Measurements from ENCODE around the gene RFNG. TPM values are rescaled to one million over a fixed set of nuclear protein-coding genes. Genes with fewer than 3 reads are reported as not detected.

The RFNG gene
- total and polyA plus RNA-seq, 2 of the 13 experiments (the other 11 are each of a cell fraction or from before 2014, with no cell fraction given): 61.4 to 64.0 TPM

- TF ChIP-seq PRDM15 (CRISPR knock-in tag; IDR thresholded peaks at IDR 0.05) (no peak), ZNF790 (CRISPR knock-in tag; IDR thresholded peaks at IDR 0.05; ENCODE audit: borderline replicate concordance) (0 out of 2 replicates have a peak, but pooled peaks have one; percentile 36), ZNF446 (CRISPR knock-in tag; IDR thresholded peaks at IDR 0.05) (no peak; the same call in 1 of the 2 replicates), ZNF180 (CRISPR knock-in tag; IDR thresholded peaks at IDR 0.05; ENCODE audit: borderline replicate concordance, low read depth) (peak; percentile 81; the same call in 1 of the 2 replicates), PHB2 (IDR thresholded peaks at IDR 0.05; ENCODE audit: partially characterized antibody) (no peak), ZNF678 (CRISPR knock-in tag; IDR thresholded peaks at IDR 0.05) (no peak), ZNF510 (CRISPR knock-in tag; IDR thresholded peaks at IDR 0.05; ENCODE audit: low read depth) (no peak), ZNF367 (CRISPR knock-in tag; IDR thresholded peaks at IDR 0.05; ENCODE audit: borderline replicate concordance) (peak; percentile 55; the same call in 1 of the 2 replicates), ZBTB4 (CRISPR knock-in tag; IDR thresholded peaks at IDR 0.05; ENCODE audit: borderline replicate concordance) (no peak), RBAK (CRISPR knock-in tag; IDR thresholded peaks at IDR 0.05) (no peak), NR2F6 (IDR thresholded peaks at IDR 0.05) (no peak), NR2F6 (CRISPR knock-in tag; IDR thresholded peaks at IDR 0.05) (no peak), SMC3 (IDR thresholded peaks at IDR 0.05; ENCODE audit: low read length) (no peak), JUNB (CRISPR knock-in tag; IDR thresholded peaks at IDR 0.05; ENCODE audit: borderline replicate concordance) (no peak), ZBTB43 (CRISPR knock-in tag; conservative IDR thresholded peaks at IDR 0.05) (no peak), ZFP1 (CRISPR knock-in tag; IDR thresholded peaks at IDR 0.05) (no peak), ZNF263 (CRISPR knock-in tag; IDR thresholded peaks at IDR 0.05) (no peak; the same call in 1 of the 2 replicates)
- TF ChIP-seq, protein P1, sequence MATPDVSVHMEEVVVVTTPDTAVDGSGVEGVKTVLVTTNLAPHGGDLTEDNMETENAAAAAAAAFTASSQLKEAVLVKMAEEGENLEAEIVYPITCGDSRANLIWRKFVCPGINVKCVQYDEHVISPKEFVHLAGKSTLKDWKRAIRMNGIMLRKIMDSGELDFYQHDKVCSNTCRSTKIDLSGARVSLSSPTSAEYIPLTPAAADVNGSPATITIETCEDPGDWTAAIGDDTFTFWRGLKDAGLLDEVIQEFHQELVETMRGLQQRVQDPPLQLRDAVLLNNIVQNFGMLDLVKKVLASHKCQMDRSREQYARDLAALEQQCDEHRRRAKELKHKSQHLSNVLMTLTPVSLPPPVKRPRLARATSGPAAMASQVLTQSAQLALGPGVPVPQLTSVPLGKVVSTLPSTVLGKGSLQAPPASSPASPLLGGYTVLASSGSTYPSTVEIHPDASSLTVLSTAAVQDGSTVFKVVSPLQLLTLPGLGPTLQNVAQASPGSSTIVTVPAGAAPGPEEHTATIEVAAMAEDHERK (CRISPR knock-in tag; IDR thresholded peaks at IDR 0.05; ENCODE audit: low read depth): no peak
- TF ChIP-seq, protein P2, sequence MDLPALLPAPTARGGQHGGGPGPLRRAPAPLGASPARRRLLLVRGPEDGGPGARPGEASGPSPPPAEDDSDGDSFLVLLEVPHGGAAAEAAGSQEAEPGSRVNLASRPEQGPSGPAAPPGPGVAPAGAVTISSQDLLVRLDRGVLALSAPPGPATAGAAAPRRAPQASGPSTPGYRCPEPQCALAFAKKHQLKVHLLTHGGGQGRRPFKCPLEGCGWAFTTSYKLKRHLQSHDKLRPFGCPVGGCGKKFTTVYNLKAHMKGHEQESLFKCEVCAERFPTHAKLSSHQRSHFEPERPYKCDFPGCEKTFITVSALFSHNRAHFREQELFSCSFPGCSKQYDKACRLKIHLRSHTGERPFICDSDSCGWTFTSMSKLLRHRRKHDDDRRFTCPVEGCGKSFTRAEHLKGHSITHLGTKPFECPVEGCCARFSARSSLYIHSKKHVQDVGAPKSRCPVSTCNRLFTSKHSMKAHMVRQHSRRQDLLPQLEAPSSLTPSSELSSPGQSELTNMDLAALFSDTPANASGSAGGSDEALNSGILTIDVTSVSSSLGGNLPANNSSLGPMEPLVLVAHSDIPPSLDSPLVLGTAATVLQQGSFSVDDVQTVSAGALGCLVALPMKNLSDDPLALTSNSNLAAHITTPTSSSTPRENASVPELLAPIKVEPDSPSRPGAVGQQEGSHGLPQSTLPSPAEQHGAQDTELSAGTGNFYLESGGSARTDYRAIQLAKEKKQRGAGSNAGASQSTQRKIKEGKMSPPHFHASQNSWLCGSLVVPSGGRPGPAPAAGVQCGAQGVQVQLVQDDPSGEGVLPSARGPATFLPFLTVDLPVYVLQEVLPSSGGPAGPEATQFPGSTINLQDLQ (CRISPR knock-in tag; IDR thresholded peaks at IDR 0.05): no peak
These were observed 13.6 kb upstream of the RFNG start (continued) for GRCh38 chr17:82065193-82065637.
